HG03442 (cell line): ENCODE measurements around the gene GMNN.

ENCODE experiments used
- ATAC-seq: cut with Tn5 transposase; IDR thresholded peaks from one replicate; pipeline ENCODE4 v1.9.1; 2021; ENCODE audit warnings: mild to moderate bottlenecking, moderate library complexity; ENCODE audit not compliant: unreplicated experiment

GMNN gene

GRCh38 chr6:24799541-24799915 is 24.8 kb downstream of the GMNN start:
- no peak for ATAC-seq

- ATAC-seq, result no peak
Measured at GRCh38 chr6:24802271-24803059, 27.7 kb downstream of the GMNN start.

GRCh38 chr6:24807584-24807983 is 32.8 kb downstream of the GMNN start:
- ATAC-seq, result no peak

GRCh38 chr6:24809728-24810127 is 35.0 kb downstream of the GMNN start:
- ATAC-seq, result no peak

GRCh38 chr6:24818346-24818745 is 43.6 kb downstream of the GMNN start:
- ATAC-seq, result no peak

GRCh38 chr6:24821860-24822444 is 47.2 kb downstream of the GMNN start:
- no peak for ATAC-seq

- no peak for ATAC-seq
Measured at GRCh38 chr6:24822696-24823095, 48.0 kb downstream of the GMNN start.

- ATAC-seq, result no peak
Measured at GRCh38 chr6:24823185-24823584, 48.4 kb downstream of the GMNN start.

GRCh38 chr6:24824142-24824938 is 49.6 kb downstream of the GMNN start:
- ATAC-seq, result no peak

- no peak for ATAC-seq
Measured at GRCh38 chr6:24825130-24825630, 50.4 kb downstream of the GMNN start.

- ATAC-seq, result no peak
Measured at GRCh38 chr6:24827162-24827561, 52.4 kb downstream of the GMNN start.

GRCh38 chr6:24827970-24828369 is 53.2 kb downstream of the GMNN start:
- no peak for ATAC-seq

- ATAC-seq, result no peak
Measured at GRCh38 chr6:24829657-24830056, 54.9 kb downstream of the GMNN start.

GRCh38 chr6:24831771-24832716 is 57.3 kb downstream of the GMNN start:
- ATAC-seq, result no peak

- no peak for ATAC-seq
Measured at GRCh38 chr6:24832794-24833193, 58.1 kb downstream of the GMNN start.

GRCh38 chr6:24833711-24834386 is 59.1 kb downstream of the GMNN start:
- ATAC-seq, result no peak
